ENCODE data around the gene LRRC8E.

DNA sequence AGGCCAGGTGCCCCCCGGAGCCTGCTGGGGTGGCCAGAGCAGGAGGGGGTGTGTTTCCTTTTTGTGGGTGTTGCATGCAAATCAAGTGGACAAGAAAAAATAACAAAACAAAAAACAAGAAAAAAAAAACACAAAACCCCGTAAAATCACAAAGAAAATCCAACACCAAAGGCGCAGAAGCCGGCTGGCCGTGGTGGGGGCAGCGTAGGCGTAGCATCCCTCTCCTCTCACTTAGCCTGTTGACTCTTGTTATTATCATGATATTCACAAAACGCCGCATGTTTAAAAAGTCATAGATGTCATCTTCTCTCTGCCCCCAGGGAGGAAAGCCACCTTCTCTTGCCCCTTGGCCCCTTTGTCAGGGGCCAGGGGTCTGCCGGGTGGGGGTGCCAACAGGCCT lies 25.3 kb downstream of the LRRC8E start:
- TF ChIP-seq CTCF (conservative IDR thresholded peaks at IDR 0.05): no peak
- no peak for TF ChIP-seq EZH2 (IDR thresholded peaks at IDR 0.05; ENCODE audit: low read depth)
